Activated naive CD4-positive, alpha-beta T cell treated with anti-CD3 and anti-CD28 coated beads, Interleukin-2, amount 10 ng/mL, durations not matched to agents 7 days and 5 days (primary cell): ENCODE data around the gene DHFR.

ENCODE experiments used
- CTCF ChIA-PET: fragments of 350-600 bp; sonication (Branson Sonifier 250); formaldehyde crosslinking; loops from one replicate; lab custom pipeline; 2021; ENCODE audit warnings: antibody characterized with exemption; lab: Charles Lee
- DNase-seq: peaks from one replicate; pipeline ENCODE4 v3.0.0-alpha.2; 2020
- H3K27ac Mint-ChIP-seq: one replicate; pipeline ENCODE4 v1.8.0; 2021; ENCODE audit warnings: mild to moderate bottlenecking, moderate library complexity, mixed read lengths
- H3K27me3 Mint-ChIP-seq: one replicate; pipeline ENCODE4 v1.8.0; 2021; ENCODE audit warnings: mild to moderate bottlenecking, mixed read lengths
- H3K36me3 Mint-ChIP-seq: one replicate; pipeline ENCODE4 v1.8.0; 2021; ENCODE audit warnings: mixed read lengths
- H3K4me1 Mint-ChIP-seq: one replicate; pipeline ENCODE4 v1.8.0; 2021; ENCODE audit warnings: mixed read lengths
- H3K4me3 Mint-ChIP-seq: one replicate; pipeline ENCODE4 v1.8.0; 2021; ENCODE audit warnings: mild to moderate bottlenecking, moderate library complexity, mixed read lengths
- H3K9me3 Mint-ChIP-seq: one replicate; pipeline ENCODE4 v1.8.0; 2021; ENCODE audit warnings: mixed read lengths

Gene DHFR

GRCh38 chr5:80632700-80633099 lies 22.1 kb downstream of the DHFR start:
- H3K27ac Mint-ChIP-seq: no peak overlapping the region
- no peak overlapping the region for H3K4me3 Mint-ChIP-seq
- DNase-seq: no peak
- H3K4me1 Mint-ChIP-seq: peaks cover 2% of the 10 kb centered on the region
- no peaks in the 10 kb centered on the region for H3K27me3 Mint-ChIP-seq
- CTCF ChIA-PET: no interaction called here
- peaks cover 51% of the 10 kb centered on the region for H3K36me3 Mint-ChIP-seq
- no peaks in the 10 kb centered on the region for H3K9me3 Mint-ChIP-seq

GRCh38 chr5:80631278-80632259 lies 23.2 kb downstream of the DHFR start:
- Mint-ChIP-seq H3K4me3 (no peak overlapping the region), H3K9me3 (no peaks in the 10 kb centered on the region), H3K36me3 (peaks cover 47% of the 10 kb centered on the region), H3K27me3 (no peaks in the 10 kb centered on the region), H3K4me1 (peaks cover 2% of the 10 kb centered on the region), H3K27ac (no peak overlapping the region)
- CTCF ChIA-PET: no interaction called here
- no peak for DNase-seq

- no peaks in the 10 kb centered on the region for H3K27me3 Mint-ChIP-seq
- H3K36me3 Mint-ChIP-seq: peaks cover 43% of the 10 kb centered on the region
- H3K4me1 Mint-ChIP-seq: no peaks in the 10 kb centered on the region
- no peaks in the 10 kb centered on the region for H3K9me3 Mint-ChIP-seq
- no peak overlapping the region for H3K27ac Mint-ChIP-seq
- CTCF ChIA-PET: no interaction called here
- no peak for DNase-seq
- H3K4me3 Mint-ChIP-seq: no peak overlapping the region
Measured at GRCh38 chr5:80629281-80629680, 25.5 kb downstream of the DHFR start.

GRCh38 chr5:80625230-80625629 lies 29.6 kb downstream of the DHFR start:
- H3K27me3 Mint-ChIP-seq: no peaks in the 10 kb centered on the region
- H3K4me1 Mint-ChIP-seq: no peaks in the 10 kb centered on the region
- H3K36me3 Mint-ChIP-seq: peaks cover 37% of the 10 kb centered on the region
- DNase-seq: no peak
- no peaks in the 10 kb centered on the region for H3K9me3 Mint-ChIP-seq
- CTCF ChIA-PET: no interaction called here
- H3K27ac Mint-ChIP-seq: no peak overlapping the region
- no peak overlapping the region for H3K4me3 Mint-ChIP-seq

- Mint-ChIP-seq H3K27me3 (no peaks in the 10 kb centered on the region), H3K9me3 (no peaks in the 10 kb centered on the region), H3K4me3 (no peak overlapping the region), H3K36me3 (peaks cover 32% of the 10 kb centered on the region), H3K4me1 (no peaks in the 10 kb centered on the region), H3K27ac (no peak overlapping the region)
- CTCF ChIA-PET: no interaction called here
- DNase-seq: no peak
Measured at GRCh38 chr5:80623999-80624398, 30.8 kb downstream of the DHFR start.

- Mint-ChIP-seq H3K27me3 (no peaks in the 10 kb centered on the region), H3K36me3 (peaks cover 37% of the 10 kb centered on the region), H3K4me1 (no peaks in the 10 kb centered on the region), H3K27ac (no peak overlapping the region), H3K9me3 (no peaks in the 10 kb centered on the region), H3K4me3 (no peak overlapping the region)
- DNase-seq: no peak
- CTCF ChIA-PET: no interaction called here
Measured at GRCh38 chr5:80622756-80623155, 32.0 kb downstream of the DHFR start.

GRCh38 chr5:80620211-80620610 lies 34.6 kb downstream of the DHFR start:
- no peak for DNase-seq
- peaks cover 31% of the 10 kb centered on the region for H3K36me3 Mint-ChIP-seq
- CTCF ChIA-PET: no interaction called here
- H3K27ac Mint-ChIP-seq: no peak overlapping the region
- peaks cover 4% of the 10 kb centered on the region for H3K4me1 Mint-ChIP-seq
- no peak overlapping the region for H3K4me3 Mint-ChIP-seq
- no peaks in the 10 kb centered on the region for H3K27me3 Mint-ChIP-seq
- H3K9me3 Mint-ChIP-seq: no peaks in the 10 kb centered on the region

GRCh38 chr5:80619086-80619485 lies 35.7 kb downstream of the DHFR start:
- Mint-ChIP-seq H3K27me3 (no peaks in the 10 kb centered on the region), H3K4me3 (no peak overlapping the region), H3K9me3 (no peaks in the 10 kb centered on the region), H3K4me1 (peaks cover 4% of the 10 kb centered on the region), H3K36me3 (peaks cover 30% of the 10 kb centered on the region), H3K27ac (no peak overlapping the region)
- CTCF ChIA-PET: no interaction called here
- DNase-seq: no peak

GRCh38 chr5:80618438-80618837 lies 36.3 kb downstream of the DHFR start:
- Mint-ChIP-seq H3K27ac (no peak overlapping the region), H3K36me3 (peaks cover 29% of the 10 kb centered on the region), H3K9me3 (no peaks in the 10 kb centered on the region), H3K27me3 (no peaks in the 10 kb centered on the region), H3K4me3 (no peak overlapping the region), H3K4me1 (peaks cover 4% of the 10 kb centered on the region)
- no peak for DNase-seq
- CTCF ChIA-PET: no interaction called here

GRCh38 chr5:80615266-80615914 lies 39.4 kb downstream of the DHFR start:
- peaks cover 10% of the 10 kb centered on the region for H3K36me3 Mint-ChIP-seq
- no peak overlapping the region for H3K27ac Mint-ChIP-seq
- peaks cover 2% of the 10 kb centered on the region for H3K9me3 Mint-ChIP-seq
- no peak for DNase-seq
- H3K4me1 Mint-ChIP-seq: peaks cover 4% of the 10 kb centered on the region
- H3K4me3 Mint-ChIP-seq: no peak overlapping the region
- H3K27me3 Mint-ChIP-seq: no peaks in the 10 kb centered on the region
- CTCF ChIA-PET: no interaction called here

GRCh38 chr5:80609692-80610091 lies 45.1 kb downstream of the DHFR start:
- DNase-seq: no peak
- Mint-ChIP-seq H3K36me3 (peaks cover 1% of the 10 kb centered on the region), H3K27ac (no peak overlapping the region), H3K27me3 (no peaks in the 10 kb centered on the region), H3K4me3 (no peak overlapping the region), H3K9me3 (peaks cover 4% of the 10 kb centered on the region), H3K4me1 (peaks cover 2% of the 10 kb centered on the region)
- CTCF ChIA-PET: no interaction called here

GRCh38 chr5:80608731-80609130 lies 46.1 kb downstream of the DHFR start:
- Mint-ChIP-seq H3K4me1 (peaks cover 2% of the 10 kb centered on the region), H3K36me3 (peaks cover 1% of the 10 kb centered on the region), H3K4me3 (no peak overlapping the region), H3K9me3 (peaks cover 4% of the 10 kb centered on the region), H3K27me3 (no peaks in the 10 kb centered on the region), H3K27ac (no peak overlapping the region)
- DNase-seq: no peak
- CTCF ChIA-PET: no interaction called here

GRCh38 chr5:80607832-80608231 lies 47.0 kb downstream of the DHFR start:
- H3K27me3 Mint-ChIP-seq: no peaks in the 10 kb centered on the region
- CTCF ChIA-PET: no interaction called here
- peaks cover 1% of the 10 kb centered on the region for H3K36me3 Mint-ChIP-seq
- H3K4me3 Mint-ChIP-seq: no peak overlapping the region
- peaks cover 4% of the 10 kb centered on the region for H3K9me3 Mint-ChIP-seq
- no peak overlapping the region for H3K27ac Mint-ChIP-seq
- DNase-seq: no peak
- H3K4me1 Mint-ChIP-seq: peaks cover 2% of the 10 kb centered on the region

GRCh38 chr5:80607343-80607742 lies 47.4 kb downstream of the DHFR start:
- Mint-ChIP-seq H3K4me1 (peaks cover 2% of the 10 kb centered on the region), H3K27me3 (no peaks in the 10 kb centered on the region), H3K27ac (no peak overlapping the region), H3K4me3 (no peak overlapping the region), H3K36me3 (peaks cover 1% of the 10 kb centered on the region), H3K9me3 (peaks cover 4% of the 10 kb centered on the region)
- CTCF ChIA-PET: no interaction called here
- DNase-seq: no peak
